Measurements from ENCODE around the gene SHISA6. TPM values are rescaled to one million over a fixed set of nuclear protein-coding genes. Genes with fewer than 3 reads are reported as not detected.

Gene SHISA6
- polyA plus RNA-seq, 3 donors: 1.8 to 2.5 (median 2.0) TPM

- DNase-seq (ENCODE audit: low read depth in 3 of 3, low spot score in 2 of 3): peak; percentile 47 to 63 (median 56)
Observed at GRCh38 chr17:11506635-11507034, 265.6 kb downstream of the SHISA6 start.

- no peak for DNase-seq (ENCODE audit: low read depth in 3 of 3, low spot score in 2 of 3)
Observed at GRCh38 chr17:11511696-11512095, 270.7 kb downstream of the SHISA6 start.

- no peak for DNase-seq (ENCODE audit: low read depth in 3 of 3, low spot score in 2 of 3)
Observed at GRCh38 chr17:11514565-11514964, 273.6 kb downstream of the SHISA6 start.

GRCh38 chr17:11514981-11515680, 274.1 kb downstream of the SHISA6 start:
- DNase-seq (ENCODE audit: low read depth in 3 of 3, low spot score in 2 of 3): no peak

- DNase-seq (ENCODE audit: low read depth in 3 of 3, low spot score in 2 of 3): no peak
Observed at GRCh38 chr17:11515901-11516300, 274.9 kb downstream of the SHISA6 start.

- DNase-seq (ENCODE audit: low read depth in 3 of 3, low spot score in 2 of 3): no peak
Observed at GRCh38 chr17:11535231-11535630, 294.2 kb downstream of the SHISA6 start.

GRCh38 chr17:11538366-11538765, 297.4 kb downstream of the SHISA6 start:
- no peak for DNase-seq (ENCODE audit: low read depth in 3 of 3, low spot score in 2 of 3)

GRCh38 chr17:11539637-11540036, 298.6 kb downstream of the SHISA6 start:
- no peak for DNase-seq (ENCODE audit: low read depth in 3 of 3, low spot score in 2 of 3)

- no peak for DNase-seq (ENCODE audit: low read depth in 3 of 3, low spot score in 2 of 3)
Observed at GRCh38 chr17:11545002-11545401, 304.0 kb downstream of the SHISA6 start.

GRCh38 chr17:11545696-11546095, 304.7 kb downstream of the SHISA6 start:
- DNase-seq (ENCODE audit: low read depth in 3 of 3, low spot score in 2 of 3): no peak

GRCh38 chr17:11547853-11548252, 306.8 kb downstream of the SHISA6 start:
- no peak for DNase-seq (ENCODE audit: low read depth in 3 of 3, low spot score in 2 of 3)

GRCh38 chr17:11548398-11548797, 307.4 kb downstream of the SHISA6 start:
- DNase-seq (ENCODE audit: low read depth in 3 of 3, low spot score in 2 of 3): no peak

- no peak for DNase-seq (ENCODE audit: low read depth in 3 of 3, low spot score in 2 of 3)
Observed at GRCh38 chr17:11550431-11550830, 309.4 kb downstream of the SHISA6 start.

- DNase-seq (ENCODE audit: low read depth in 3 of 3, low spot score in 2 of 3): no peak
Observed at GRCh38 chr17:11551442-11551841, 310.4 kb downstream of the SHISA6 start.

GRCh38 chr17:11553135-11553534, 312.1 kb downstream of the SHISA6 start:
- DNase-seq (ENCODE audit: low read depth in 3 of 3, low spot score in 2 of 3): no peak

- DNase-seq (ENCODE audit: low read depth in 3 of 3, low spot score in 2 of 3): no peak
Observed at GRCh38 chr17:11554042-11554441, 313.0 kb downstream of the SHISA6 start.

GRCh38 chr17:11554542-11554941, 313.5 kb downstream of the SHISA6 start:
- no peak for DNase-seq (ENCODE audit: low read depth in 3 of 3, low spot score in 2 of 3)

GRCh38 chr17:11555530-11555929, 314.5 kb downstream of the SHISA6 start:
- no peak for DNase-seq (ENCODE audit: low read depth in 3 of 3, low spot score in 2 of 3)

GRCh38 chr17:11557727-11558452, 316.9 kb downstream of the SHISA6 start:
- DNase-seq (ENCODE audit: low read depth in 3 of 3, low spot score in 2 of 3): no peak

- DNase-seq (ENCODE audit: low read depth in 3 of 3, low spot score in 2 of 3): no peak
Observed at GRCh38 chr17:11558681-11559234, 317.7 kb downstream of the SHISA6 start.

- DNase-seq (ENCODE audit: low read depth in 3 of 3, low spot score in 2 of 3): no peak
Observed at GRCh38 chr17:11559601-11560000, 318.6 kb downstream of the SHISA6 start.

- DNase-seq (ENCODE audit: low read depth in 3 of 3, low spot score in 2 of 3): no peak
Observed at GRCh38 chr17:11561281-11561680, 320.3 kb downstream of the SHISA6 start.

Measured in right renal cortex interstitium (tissue), 3 donors.